Ishikawa (cell line): ENCODE measurements around the gene IHH.

Experiments used
- CEBPB ChIP-seq: IDR thresholded peaks from 2 replicates; pipeline ENCODE4 v1.6.1; 2012
- CREB1 ChIP-seq: IDR thresholded peaks from 2 replicates; pipeline ENCODE4 v1.6.1; 2012; ENCODE audit warnings: low read depth
- EGR1 ChIP-seq: IDR thresholded peaks from 2 replicates; pipeline ENCODE4 v1.6.1; 2012
- EP300 ChIP-seq: IDR thresholded peaks from 2 replicates; pipeline ENCODE4 v1.6.1; 2012; ENCODE audit warnings: borderline replicate concordance
- FOXM1 ChIP-seq: IDR thresholded peaks from 2 replicates; pipeline ENCODE4 v1.6.1; 2012; ENCODE audit warnings: low read depth, borderline replicate concordance
- MAX ChIP-seq: IDR thresholded peaks from 2 replicates; pipeline ENCODE4 v1.6.1; 2012
- NFIC ChIP-seq: IDR thresholded peaks from 2 replicates; pipeline ENCODE4 v1.6.1; 2012
- RAD21 ChIP-seq: IDR thresholded peaks from 2 replicates; pipeline ENCODE4 v1.6.1; 2012; ENCODE audit warnings: low read depth
- TAF1 ChIP-seq: IDR thresholded peaks from 2 replicates; pipeline ENCODE4 v1.6.1; 2012; ENCODE audit warnings: low read depth, mild to moderate bottlenecking
- TCF12 ChIP-seq: IDR thresholded peaks from 2 replicates; pipeline ENCODE4 v1.6.1; 2012; ENCODE audit warnings: low read depth
- TEAD4 ChIP-seq: IDR thresholded peaks from 2 replicates; pipeline ENCODE4 v1.6.1; 2012
- USF1 ChIP-seq: IDR thresholded peaks from 2 replicates; pipeline ENCODE4 v1.6.1; 2012
- YY1 ChIP-seq: IDR thresholded peaks from 2 replicates; pipeline ENCODE4 v1.6.1; 2012; ENCODE audit warnings: low read depth
- ZBTB7A ChIP-seq: IDR thresholded peaks from 2 replicates; pipeline ENCODE4 v1.6.1; 2012; ENCODE audit warnings: low read depth
- TF ChIP-seq, protein P1 (sequence below): IDR thresholded peaks from 2 replicates; pipeline ENCODE4 v1.6.1; 2012; ENCODE audit warnings: low read depth, mild to moderate bottlenecking

The IHH gene

GRCh38 chr2:219023045-219023605 is 37.6 kb downstream of the IHH start:
- TF ChIP-seq USF1: no peak
- no peak for TF ChIP-seq TAF1
- TF ChIP-seq FOXM1: no peak
- no peak for TF ChIP-seq EGR1
- TF ChIP-seq ZBTB7A: no peak
- TF ChIP-seq CREB1: no peak
- no peak for TF ChIP-seq TEAD4
- TF ChIP-seq YY1: no peak
- TF ChIP-seq, protein P1, sequence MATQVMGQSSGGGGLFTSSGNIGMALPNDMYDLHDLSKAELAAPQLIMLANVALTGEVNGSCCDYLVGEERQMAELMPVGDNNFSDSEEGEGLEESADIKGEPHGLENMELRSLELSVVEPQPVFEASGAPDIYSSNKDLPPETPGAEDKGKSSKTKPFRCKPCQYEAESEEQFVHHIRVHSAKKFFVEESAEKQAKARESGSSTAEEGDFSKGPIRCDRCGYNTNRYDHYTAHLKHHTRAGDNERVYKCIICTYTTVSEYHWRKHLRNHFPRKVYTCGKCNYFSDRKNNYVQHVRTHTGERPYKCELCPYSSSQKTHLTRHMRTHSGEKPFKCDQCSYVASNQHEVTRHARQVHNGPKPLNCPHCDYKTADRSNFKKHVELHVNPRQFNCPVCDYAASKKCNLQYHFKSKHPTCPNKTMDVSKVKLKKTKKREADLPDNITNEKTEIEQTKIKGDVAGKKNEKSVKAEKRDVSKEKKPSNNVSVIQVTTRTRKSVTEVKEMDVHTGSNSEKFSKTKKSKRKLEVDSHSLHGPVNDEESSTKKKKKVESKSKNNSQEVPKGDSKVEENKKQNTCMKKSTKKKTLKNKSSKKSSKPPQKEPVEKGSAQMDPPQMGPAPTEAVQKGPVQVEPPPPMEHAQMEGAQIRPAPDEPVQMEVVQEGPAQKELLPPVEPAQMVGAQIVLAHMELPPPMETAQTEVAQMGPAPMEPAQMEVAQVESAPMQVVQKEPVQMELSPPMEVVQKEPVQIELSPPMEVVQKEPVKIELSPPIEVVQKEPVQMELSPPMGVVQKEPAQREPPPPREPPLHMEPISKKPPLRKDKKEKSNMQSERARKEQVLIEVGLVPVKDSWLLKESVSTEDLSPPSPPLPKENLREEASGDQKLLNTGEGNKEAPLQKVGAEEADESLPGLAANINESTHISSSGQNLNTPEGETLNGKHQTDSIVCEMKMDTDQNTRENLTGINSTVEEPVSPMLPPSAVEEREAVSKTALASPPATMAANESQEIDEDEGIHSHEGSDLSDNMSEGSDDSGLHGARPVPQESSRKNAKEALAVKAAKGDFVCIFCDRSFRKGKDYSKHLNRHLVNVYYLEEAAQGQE: no peak
- no peak for TF ChIP-seq RAD21
- no peak for TF ChIP-seq EP300
- no peak for TF ChIP-seq TCF12
- TF ChIP-seq CEBPB: no peak
- TF ChIP-seq MAX: no peak
- TF ChIP-seq NFIC: no peak

- no peak for TF ChIP-seq TAF1
- TF ChIP-seq YY1: no peak
- TF ChIP-seq EP300: no peak
- TF ChIP-seq CEBPB: no peak
- TF ChIP-seq, protein P1: no peak
- no peak for TF ChIP-seq CREB1
- TF ChIP-seq TCF12: no peak
- TF ChIP-seq EGR1: no peak
- no peak for TF ChIP-seq MAX
These were observed 38.1 kb downstream of the IHH start for GRCh38 chr2:219022616-219023015.

- TF ChIP-seq, protein P1: no peak
- no peak for TF ChIP-seq RAD21
- TF ChIP-seq EGR1: no peak
- TF ChIP-seq CREB1: no peak
- TF ChIP-seq NFIC: no peak
- TF ChIP-seq TEAD4: no peak
- TF ChIP-seq ZBTB7A: no peak
- TF ChIP-seq FOXM1: no peak
- no peak for TF ChIP-seq CEBPB
- no peak for TF ChIP-seq EP300
- TF ChIP-seq TAF1: no peak
- no peak for TF ChIP-seq MAX
- TF ChIP-seq YY1: no peak
- no peak for TF ChIP-seq TCF12
- TF ChIP-seq USF1: no peak
These were observed 38.7 kb downstream of the IHH start for GRCh38 chr2:219022041-219022440.

GRCh38 chr2:219021591-219021990 is 39.1 kb downstream of the IHH start:
- TF ChIP-seq, protein P1: no peak
- TF ChIP-seq ZBTB7A (no peak), MAX (no peak), TCF12 (no peak), TEAD4 (no peak), EGR1 (no peak), USF1 (no peak), NFIC (no peak), RAD21 (no peak), TAF1 (no peak), EP300 (no peak), CREB1 (no peak), FOXM1 (no peak), YY1 (no peak), CEBPB (no peak)
